GM18868 (cell line): ENCODE results near the gene ZNF248.
"Not testable (repeated sequence)": the region's sequence is repeated elsewhere in the genome, so short reads cannot be mapped to it uniquely, and the experiment has no call there.

Experiments used
- ATAC-seq: cut with Tn5 transposase; IDR thresholded peaks from one replicate; pipeline ENCODE4 v1.9.1; 2021; ENCODE audit warnings: mild to moderate bottlenecking, moderate library complexity; ENCODE audit not compliant: unreplicated experiment

ZNF248 gene

GRCh38 chr10:37748170-37748569 is 109.2 kb downstream of the ZNF248 start:
- ATAC-seq: no peak

GRCh38 chr10:37747081-37747480 is 110.3 kb downstream of the ZNF248 start:
- ATAC-seq: no peak

DNA sequence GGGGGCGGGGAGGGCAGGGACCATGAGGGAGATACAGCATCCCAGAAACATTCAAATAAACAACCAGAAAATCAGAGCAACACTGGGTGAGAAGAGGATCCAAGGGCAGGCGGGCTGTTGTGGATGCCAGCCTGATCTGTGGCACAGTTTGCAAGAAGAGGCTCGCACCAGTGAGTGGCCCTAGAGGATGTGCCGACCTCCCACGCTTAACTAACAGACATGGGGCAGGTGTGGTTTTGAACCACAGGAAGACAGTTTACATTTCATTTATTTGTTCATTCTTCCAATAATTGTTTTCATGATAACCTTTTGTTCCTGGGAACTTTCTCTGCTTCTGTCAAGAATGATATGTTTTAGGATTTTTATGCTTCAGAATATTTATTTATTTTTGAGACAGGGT is 115.6 kb downstream of the ZNF248 start:
- ATAC-seq: no peak

DNA sequence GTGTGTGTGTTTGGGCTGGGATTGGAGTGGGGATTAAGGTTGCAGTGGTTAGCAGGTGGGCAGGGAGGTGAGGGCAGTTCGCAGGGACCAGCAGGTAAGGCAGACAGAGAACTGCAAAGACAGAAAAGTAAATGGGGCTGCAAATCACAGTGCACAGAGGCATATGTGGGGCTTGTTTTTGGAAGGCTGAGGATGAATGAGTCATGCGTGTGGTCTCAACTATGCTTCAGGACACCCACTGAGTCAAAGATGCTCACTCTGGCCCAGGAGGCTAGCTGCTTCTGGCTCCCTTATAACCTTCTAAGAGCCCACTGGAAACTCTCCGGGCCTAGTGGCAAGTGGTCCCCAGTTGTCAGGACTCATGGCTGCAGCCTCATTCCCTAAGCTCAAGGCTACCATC is 118.2 kb downstream of the ZNF248 start:
- no peak for ATAC-seq

DNA sequence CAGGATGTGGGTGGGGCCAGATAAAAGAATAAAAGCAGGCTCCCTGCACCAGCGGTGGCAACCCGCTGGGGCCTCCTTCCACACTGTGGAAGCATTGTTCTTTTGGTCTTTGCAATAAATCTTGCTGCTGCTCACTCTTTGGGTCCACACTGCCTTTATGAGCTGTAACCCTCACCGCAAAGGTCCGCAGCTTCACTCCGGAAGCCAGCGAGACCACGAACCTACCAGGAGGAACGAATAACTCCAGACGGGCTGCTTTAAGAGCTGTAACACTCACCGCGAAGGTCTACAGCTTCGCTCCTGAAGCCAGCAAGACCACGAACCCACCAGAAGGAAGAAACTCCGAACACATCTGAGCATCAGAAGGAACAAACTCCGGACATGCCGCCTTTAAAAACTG is 119.2 kb downstream of the ZNF248 start:
- ATAC-seq: not testable (repeated sequence)

DNA sequence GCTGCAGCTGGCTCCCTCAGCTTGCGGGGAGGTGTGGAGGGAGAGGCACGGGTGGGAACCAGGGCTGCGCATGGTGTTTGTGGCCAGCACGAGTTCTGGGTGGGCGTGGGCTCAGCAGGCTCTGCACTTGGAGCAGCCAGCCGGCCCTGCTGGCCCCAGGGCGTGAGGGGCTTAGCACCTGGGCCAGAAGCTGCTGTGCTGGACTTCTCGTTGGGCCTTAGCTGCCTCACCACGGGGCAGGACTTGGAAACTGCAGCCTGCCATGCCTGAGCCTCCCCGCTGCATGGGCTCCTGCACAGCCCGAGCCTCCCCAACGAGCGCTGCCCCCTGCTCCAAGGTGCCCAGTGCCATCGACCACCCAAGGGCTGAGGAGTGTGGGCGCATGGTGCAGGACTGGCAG is 120.1 kb downstream of the ZNF248 start:
- no peak for ATAC-seq

- no peak for ATAC-seq
Observed at GRCh38 chr10:37736120-37736519, 121.3 kb downstream of the ZNF248 start.

GRCh38 chr10:37734971-37735370 is 122.4 kb downstream of the ZNF248 start:
- no peak for ATAC-seq
